ENCODE data around the gene ENTPD7. TPM values are rescaled to one million over a fixed set of nuclear protein-coding genes. Genes with fewer than 3 reads are reported as not detected.

Gene ENTPD7
- total and polyA plus RNA-seq, 8 donors = 1.2 to 36.2 (median 12.2) TPM; not detected in 1

GRCh38 chr10:99693933-99694583 lies 34.7 kb downstream of the ENTPD7 start:
- Histone ChIP-seq H3K36me3 (peaks cover 37 to 95% (median 84%) of the 10 kb centered on the region in 4 donors), H3K4me1 (no peaks in the 10 kb centered on the region), H3K9me3 (no peaks in the 10 kb centered on the region), H3K27ac (no peak overlapping the region), H3K4me3 (no peak overlapping the region), H3K27me3 (no peaks in the 10 kb centered on the region)
- TF ChIP-seq, protein P1, sequence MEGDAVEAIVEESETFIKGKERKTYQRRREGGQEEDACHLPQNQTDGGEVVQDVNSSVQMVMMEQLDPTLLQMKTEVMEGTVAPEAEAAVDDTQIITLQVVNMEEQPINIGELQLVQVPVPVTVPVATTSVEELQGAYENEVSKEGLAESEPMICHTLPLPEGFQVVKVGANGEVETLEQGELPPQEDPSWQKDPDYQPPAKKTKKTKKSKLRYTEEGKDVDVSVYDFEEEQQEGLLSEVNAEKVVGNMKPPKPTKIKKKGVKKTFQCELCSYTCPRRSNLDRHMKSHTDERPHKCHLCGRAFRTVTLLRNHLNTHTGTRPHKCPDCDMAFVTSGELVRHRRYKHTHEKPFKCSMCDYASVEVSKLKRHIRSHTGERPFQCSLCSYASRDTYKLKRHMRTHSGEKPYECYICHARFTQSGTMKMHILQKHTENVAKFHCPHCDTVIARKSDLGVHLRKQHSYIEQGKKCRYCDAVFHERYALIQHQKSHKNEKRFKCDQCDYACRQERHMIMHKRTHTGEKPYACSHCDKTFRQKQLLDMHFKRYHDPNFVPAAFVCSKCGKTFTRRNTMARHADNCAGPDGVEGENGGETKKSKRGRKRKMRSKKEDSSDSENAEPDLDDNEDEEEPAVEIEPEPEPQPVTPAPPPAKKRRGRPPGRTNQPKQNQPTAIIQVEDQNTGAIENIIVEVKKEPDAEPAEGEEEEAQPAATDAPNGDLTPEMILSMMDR (IDR thresholded peaks at IDR 0.05) = no peak
- 86 to 95% (median 94%) methylated on average over 3 of the region's 3 CpGs for WGBS, 5 donors
- intact Hi-C loops (cut with DNase I; ENCODE audit: low total_unique reads) = no loop called here
- DNase-seq = no peak

DNA sequence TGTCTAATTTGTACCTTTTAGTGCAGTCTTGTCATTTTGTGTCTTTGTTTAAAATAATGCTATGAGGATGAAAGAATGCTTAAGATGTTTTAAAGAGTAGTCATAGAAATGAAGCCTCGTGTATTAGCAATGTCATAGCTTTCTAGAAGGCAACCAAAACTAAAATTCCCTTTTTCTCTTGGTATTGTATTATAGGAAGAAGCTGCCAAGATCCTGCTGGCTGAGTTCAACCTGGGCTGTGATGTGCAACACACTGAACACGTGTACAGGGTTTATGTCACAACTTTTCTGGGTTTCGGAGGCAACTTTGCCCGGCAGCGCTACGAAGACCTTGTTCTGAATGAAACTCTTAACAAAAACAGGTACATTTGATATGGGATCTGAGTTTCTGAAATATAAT lies 36.5 kb downstream of the ENTPD7 start:
- Histone ChIP-seq H3K27me3 (no peaks in the 10 kb centered on the region), H3K9me3 (no peaks in the 10 kb centered on the region), H3K4me1 (no peaks in the 10 kb centered on the region), H3K36me3 (peaks cover 42 to 97% (median 95%) of the 10 kb centered on the region in 4 donors), H3K27ac (no peak overlapping the region), H3K4me3 (no peak overlapping the region)
- intact Hi-C loops (cut with DNase I; ENCODE audit: low total_unique reads) = no loop called here
- WGBS, 5 donors = 86 to 93% (median 91%) methylated on average over 6 of the region's 6 CpGs
- TF ChIP-seq, protein P1 (IDR thresholded peaks at IDR 0.05) = no peak
- TF ChIP-seq EP300 (IDR thresholded peaks at IDR 0.05) (no peak), POLR2A (IDR thresholded peaks at IDR 0.05) (no peak), POLR2AphosphoS5 (IDR thresholded peaks at IDR 0.05) (no peak)
- DNase-seq = no peak

DNA sequence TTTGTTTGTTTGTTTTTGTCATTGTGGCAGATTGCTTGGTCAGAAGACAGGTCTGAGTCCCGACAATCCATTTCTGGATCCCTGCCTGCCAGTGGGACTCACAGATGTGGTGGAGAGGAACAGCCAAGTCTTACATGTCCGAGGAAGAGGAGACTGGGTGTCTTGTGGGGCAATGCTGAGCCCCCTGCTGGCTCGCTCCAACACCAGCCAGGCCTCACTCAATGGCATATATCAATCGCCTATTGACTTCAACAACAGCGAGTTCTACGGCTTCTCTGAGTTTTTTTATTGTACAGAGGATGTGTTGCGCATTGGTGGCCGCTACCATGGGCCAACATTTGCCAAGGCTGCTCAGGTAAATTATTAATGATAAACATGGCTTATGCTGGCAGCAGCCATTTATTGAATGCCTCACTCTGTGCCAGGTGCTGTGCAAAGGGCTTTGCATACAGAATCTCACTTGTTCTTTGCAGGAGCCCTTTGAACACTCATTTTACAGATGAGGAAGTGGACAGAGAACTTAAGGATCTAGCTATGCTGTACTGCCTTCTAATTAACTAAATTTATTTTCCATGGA lies 39.3 kb downstream of the ENTPD7 start:
- Histone ChIP-seq H3K36me3 (peaks cover 35 to 97% (median 95%) of the 10 kb centered on the region in 4 donors), H3K9me3 (no peaks in the 10 kb centered on the region), H3K4me3 (no peak overlapping the region), H3K27me3 (no peaks in the 10 kb centered on the region), H3K27ac (no peak overlapping the region), H3K4me1 (no peaks in the 10 kb centered on the region)
- no peak for TF ChIP-seq POLR2A (IDR thresholded peaks at IDR 0.05)
- no peak for TF ChIP-seq EP300 (IDR thresholded peaks at IDR 0.05)
- no peak for TF ChIP-seq POLR2AphosphoS5 (IDR thresholded peaks at IDR 0.05)
- TF ChIP-seq, protein P1 (IDR thresholded peaks at IDR 0.05) = no peak
- no peak for DNase-seq
- WGBS, 5 donors = 82 to 89% (median 86%) methylated on average over 8 of the region's 8 CpGs
- intact Hi-C loops (cut with DNase I; ENCODE audit: low total_unique reads) = no loop called here

DNA sequence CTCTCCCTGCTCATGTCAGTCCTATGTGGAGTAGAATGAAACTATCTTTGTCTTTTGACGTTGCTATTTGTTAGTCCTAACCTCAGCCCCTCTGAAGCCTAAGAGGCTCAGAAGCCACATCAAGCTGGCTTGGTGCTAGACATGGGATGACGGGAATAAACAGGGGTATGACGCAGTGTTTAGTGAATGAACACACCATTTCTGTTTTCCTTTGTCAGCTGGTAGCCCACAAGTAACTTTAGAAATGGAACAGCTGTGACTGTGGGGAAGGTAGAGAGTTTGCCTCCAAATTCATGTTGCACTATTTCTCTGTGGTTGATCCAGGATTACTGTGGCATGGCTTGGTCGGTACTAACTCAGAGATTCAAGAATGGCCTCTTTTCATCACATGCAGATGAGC lies 41.3 kb downstream of the ENTPD7 start:
- no peaks in the 10 kb centered on the region for H3K4me1 ChIP-seq
- WGBS, 5 donors = 88 to 93% (median 92%) methylated on average over 4 of the region's 4 CpGs
- H3K4me3 ChIP-seq = no peak overlapping the region
- H3K27me3 ChIP-seq = no peaks in the 10 kb centered on the region
- DNase-seq = no peak
- no peak for TF ChIP-seq EP300 (IDR thresholded peaks at IDR 0.05)
- TF ChIP-seq, protein P1 (IDR thresholded peaks at IDR 0.05) = no peak
- TF ChIP-seq POLR2A (IDR thresholded peaks at IDR 0.05) = no peak
- no peak for TF ChIP-seq POLR2AphosphoS5 (IDR thresholded peaks at IDR 0.05)
- no peaks in the 10 kb centered on the region for H3K9me3 ChIP-seq
- no peak overlapping the region for H3K27ac ChIP-seq
- peaks cover 44 to 100% (median 100%) of the 10 kb centered on the region in 4 donors for H3K36me3 ChIP-seq
- intact Hi-C loops (cut with DNase I; ENCODE audit: low total_unique reads) = no loop called here

Measured in stomach (tissue), 9 donors.